DND-41 (cell line): ENCODE measurements around the gene AGL.

ENCODE experiments used
- ATAC-seq: fragments of 200-7000 bp; cut with Tn5 transposase; 3 replicates; pipeline ENCODE4 v1.9.1; 2021; ENCODE audit warnings: low read depth; ENCODE audit not compliant: insufficient read depth
- DNase-seq: peaks from one replicate; pipeline ENCODE4 v3.0.0-alpha.2; 2020
- H2AFZ ChIP-seq: 2 replicates; pipeline ENCODE4 v1.6.0; 2012; ENCODE audit warnings: low read depth, low read length
- H3K27ac ChIP-seq: 2 replicates; pipeline ENCODE4 v1.5.1; 2012; ENCODE audit warnings: low read length, inconsistent platforms
- H3K27me3 ChIP-seq: fragments of 200-600 bp; sonication (generic); 2 replicates; pipeline ENCODE4 v1.6.0; 2012; ENCODE audit warnings: low read length, mild to moderate bottlenecking, inconsistent platforms; ENCODE audit not compliant: insufficient read depth, poor library complexity
- H3K36me3 ChIP-seq: 2 replicates; pipeline ENCODE4 v1.5.1; 2012; ENCODE audit warnings: low read length, inconsistent platforms; ENCODE audit not compliant: insufficient read depth
- H3K4me1 ChIP-seq: 2 replicates; pipeline ENCODE4 v1.5.1; 2012; ENCODE audit warnings: mild to moderate bottlenecking, low read length; ENCODE audit not compliant: insufficient read depth
- H3K4me2 ChIP-seq: 2 replicates; pipeline ENCODE4 v1.6.0; 2012; ENCODE audit warnings: mild to moderate bottlenecking, moderate library complexity, low read length, inconsistent platforms; ENCODE audit not compliant: insufficient read depth
- H3K4me3 ChIP-seq, 2 experiments: fragments of 200-600 bp in 1 of 2; shearing (Covaris generic) in 1 of 2; 2 replicates each; pipeline ENCODE4 v1.5.1; 2012 to 2016; ENCODE audit warnings: inconsistent platforms in 2 of 2, low read length in 2 of 2, mild to moderate bottlenecking in 2 of 2, low read depth in 1 of 2, moderate library complexity in 1 of 2
- H3K79me2 ChIP-seq: 2 replicates; pipeline ENCODE4 v1.6.0; 2012; ENCODE audit warnings: low read length, inconsistent platforms; ENCODE audit not compliant: insufficient read depth
- H3K9ac ChIP-seq: 2 replicates; pipeline ENCODE4 v1.6.0; 2012; ENCODE audit warnings: low read depth, mild to moderate bottlenecking, inconsistent platforms, low read length, moderate library complexity
- H3K9me3 ChIP-seq: 2 replicates; pipeline ENCODE4 v1.5.1; 2012; ENCODE audit warnings: low read length, moderate library complexity, mild to moderate bottlenecking, inconsistent platforms; ENCODE audit not compliant: insufficient read depth, severe bottlenecking
- H4K20me1 ChIP-seq: 2 replicates; pipeline ENCODE4 v1.6.0; 2012; ENCODE audit warnings: low read length; ENCODE audit not compliant: insufficient read depth
- EZH2 ChIP-seq: IDR thresholded peaks from 3 replicates; pipeline ENCODE4 v1.6.1; 2012; ENCODE audit warnings: borderline replicate concordance, low read depth, mild to moderate bottlenecking, moderate library complexity, low read length, inconsistent platforms; ENCODE audit not compliant: severe bottlenecking
- TF ChIP-seq, protein P1 (sequence below): IDR thresholded peaks from 2 replicates; pipeline ENCODE4 v1.5.1; 2012; ENCODE audit warnings: borderline replicate concordance, low read length, moderate library complexity, mild to moderate bottlenecking; ENCODE audit not compliant: poor library complexity, severe bottlenecking; ENCODE audit errors: extremely low read depth

AGL gene

GRCh38 chr1:99872063-99872462 lies 21.9 kb downstream of the AGL start:
- no peak for DNase-seq
- Histone ChIP-seq H3K4me1 (no peaks in the 10 kb centered on the region), H3K79me2 (no peaks in the 10 kb centered on the region), H3K27ac (no peak overlapping the region), H3K9ac (no peak overlapping the region), H4K20me1 (no peaks in the 10 kb centered on the region), H3K4me3 (no peak overlapping the region), H2AFZ (no peak overlapping the region), H3K36me3 (peaks cover 25% of the 10 kb centered on the region; the same call in 1 of the 2 replicates), H3K27me3 (no peaks in the 10 kb centered on the region), H3K4me2 (no peak overlapping the region), H3K9me3 (no peaks in the 10 kb centered on the region)
- ATAC-seq = no peak
- TF ChIP-seq, protein P1, sequence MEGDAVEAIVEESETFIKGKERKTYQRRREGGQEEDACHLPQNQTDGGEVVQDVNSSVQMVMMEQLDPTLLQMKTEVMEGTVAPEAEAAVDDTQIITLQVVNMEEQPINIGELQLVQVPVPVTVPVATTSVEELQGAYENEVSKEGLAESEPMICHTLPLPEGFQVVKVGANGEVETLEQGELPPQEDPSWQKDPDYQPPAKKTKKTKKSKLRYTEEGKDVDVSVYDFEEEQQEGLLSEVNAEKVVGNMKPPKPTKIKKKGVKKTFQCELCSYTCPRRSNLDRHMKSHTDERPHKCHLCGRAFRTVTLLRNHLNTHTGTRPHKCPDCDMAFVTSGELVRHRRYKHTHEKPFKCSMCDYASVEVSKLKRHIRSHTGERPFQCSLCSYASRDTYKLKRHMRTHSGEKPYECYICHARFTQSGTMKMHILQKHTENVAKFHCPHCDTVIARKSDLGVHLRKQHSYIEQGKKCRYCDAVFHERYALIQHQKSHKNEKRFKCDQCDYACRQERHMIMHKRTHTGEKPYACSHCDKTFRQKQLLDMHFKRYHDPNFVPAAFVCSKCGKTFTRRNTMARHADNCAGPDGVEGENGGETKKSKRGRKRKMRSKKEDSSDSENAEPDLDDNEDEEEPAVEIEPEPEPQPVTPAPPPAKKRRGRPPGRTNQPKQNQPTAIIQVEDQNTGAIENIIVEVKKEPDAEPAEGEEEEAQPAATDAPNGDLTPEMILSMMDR = no peak
- TF ChIP-seq EZH2 = no peak

GRCh38 chr1:99877568-99877967 lies 27.4 kb downstream of the AGL start:
- Histone ChIP-seq H3K79me2 (no peaks in the 10 kb centered on the region), H3K9ac (no peak overlapping the region), H3K4me1 (no peaks in the 10 kb centered on the region), H3K4me3 (no peak overlapping the region), H3K27me3 (no peaks in the 10 kb centered on the region), H4K20me1 (no peaks in the 10 kb centered on the region), H3K27ac (no peak overlapping the region), H3K9me3 (no peaks in the 10 kb centered on the region), H3K4me2 (no peak overlapping the region), H2AFZ (no peak overlapping the region), H3K36me3 (peaks cover 48% of the 10 kb centered on the region; the same call in 1 of the 2 replicates)
- no peak for TF ChIP-seq EZH2
- TF ChIP-seq, protein P1 = no peak
- no peak for DNase-seq
- ATAC-seq = no peak

DNA sequence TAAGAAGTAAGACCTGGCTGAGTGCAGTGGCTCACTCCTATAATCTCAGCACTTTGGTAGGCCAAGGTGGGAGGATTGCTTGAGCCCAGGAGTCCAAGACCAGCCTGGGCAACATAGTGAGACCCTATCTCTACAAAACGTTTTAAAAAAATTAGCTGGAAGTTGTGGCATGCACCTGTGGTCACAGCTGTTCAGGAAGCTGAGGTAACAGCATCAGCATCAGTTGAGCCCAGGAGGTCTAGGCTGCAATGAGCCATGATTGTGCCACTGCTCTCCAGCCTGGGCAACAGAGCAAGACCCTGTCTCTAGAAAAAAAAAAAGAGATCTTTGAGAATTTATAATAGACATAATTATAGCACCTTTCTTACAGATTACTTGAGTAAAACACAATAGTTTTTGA lies 36.0 kb downstream of the AGL start:
- Histone ChIP-seq H3K9me3 (no peaks in the 10 kb centered on the region), H2AFZ (no peak overlapping the region), H3K27ac (no peak overlapping the region), H3K4me1 (no peaks in the 10 kb centered on the region), H3K36me3 (peaks cover 56% of the 10 kb centered on the region), H3K4me2 (no peak overlapping the region), H4K20me1 (no peaks in the 10 kb centered on the region), H3K27me3 (no peaks in the 10 kb centered on the region), H3K9ac (no peak overlapping the region), H3K79me2 (no peaks in the 10 kb centered on the region), H3K4me3 (no peak overlapping the region)
- ATAC-seq (peak; percentile 62; the same call in 2 of the 3 replicates), DNase-seq (peak; percentile 18)
- TF ChIP-seq EZH2 = no peak
- TF ChIP-seq, protein P1 = no peak

GRCh38 chr1:99886841-99887240 lies 36.7 kb downstream of the AGL start:
- Histone ChIP-seq H3K27ac (no peak overlapping the region), H3K9ac (no peak overlapping the region), H3K9me3 (no peaks in the 10 kb centered on the region), H2AFZ (no peak overlapping the region), H4K20me1 (no peaks in the 10 kb centered on the region), H3K36me3 (peaks cover 56% of the 10 kb centered on the region), H3K79me2 (no peaks in the 10 kb centered on the region), H3K4me3 (no peak overlapping the region), H3K27me3 (no peaks in the 10 kb centered on the region), H3K4me2 (no peak overlapping the region), H3K4me1 (no peaks in the 10 kb centered on the region)
- TF ChIP-seq EZH2 = no peak
- TF ChIP-seq, protein P1 = no peak
- no peak for DNase-seq
- ATAC-seq = no peak
